DOHH2 (cell line): ENCODE data around the gene PROX2.

Experiments
- H3F3A ChIP-seq: fragments of 200-600 bp; sonication (generic), shearing (Covaris generic); 2 replicates; pipeline ENCODE4 v1.6.0; 2016; ENCODE audit warnings: antibody characterized with exemption, mild to moderate bottlenecking; ENCODE audit not compliant: control insufficient read depth, insufficient read depth
- H3K27ac ChIP-seq: fragments of 200-600 bp; sonication (generic); 2 replicates; pipeline ENCODE4 v1.5.1; 2014; ENCODE audit warnings: low read depth, mild to moderate bottlenecking, low read length, moderate library complexity
- H3K27me3 ChIP-seq: fragments of 200-600 bp; sonication (generic); 2 replicates; pipeline ENCODE4 v1.6.1; 2014; ENCODE audit warnings: mild to moderate bottlenecking, low read length, mixed read lengths; ENCODE audit not compliant: control insufficient read depth
- H3K36me3 ChIP-seq: fragments of 200-600 bp; sonication (generic); 2 replicates; pipeline ENCODE4 v1.6.1; 2014; ENCODE audit warnings: mild to moderate bottlenecking, low read length, moderate library complexity, mixed read lengths; ENCODE audit not compliant: control insufficient read depth
- H3K4me1 ChIP-seq: fragments of 200-600 bp; sonication (generic); 2 replicates; pipeline ENCODE4 v1.6.1; 2014; ENCODE audit warnings: mild to moderate bottlenecking, low read length, mixed read lengths; ENCODE audit not compliant: control insufficient read depth
- H3K4me2 ChIP-seq: fragments of 200-600 bp; sonication (generic); 2 replicates; pipeline ENCODE4 v1.6.0; 2014; ENCODE audit warnings: mild to moderate bottlenecking, low read length, moderate library complexity
- H3K4me3 ChIP-seq: fragments of 200-600 bp; sonication (generic); 2 replicates; pipeline ENCODE4 v1.5.1; 2014; ENCODE audit warnings: mild to moderate bottlenecking, low read length, mixed read lengths
- H3K79me2 ChIP-seq: fragments of 200-600 bp; sonication (generic); 2 replicates; pipeline ENCODE4 v1.6.1; 2014; ENCODE audit warnings: mild to moderate bottlenecking, low read length, mixed read lengths; ENCODE audit not compliant: control insufficient read depth
- H3K9me2 ChIP-seq: fragments of 200-600 bp; sonication (generic); replicated peaks from 2 replicates; pipeline ENCODE4 v1.6.1; 2014; ENCODE audit warnings: mild to moderate bottlenecking, low read length, mixed read lengths; ENCODE audit not compliant: control insufficient read depth
- H3K9me3 ChIP-seq: fragments of 200-600 bp; sonication (generic); 2 replicates; pipeline ENCODE4 v1.6.1; 2014; ENCODE audit warnings: antibody characterized with exemption, low read length, mixed read lengths; ENCODE audit not compliant: control insufficient read depth, insufficient read depth
- H4K20me1 ChIP-seq: fragments of 200-600 bp; sonication (generic); 2 replicates; pipeline ENCODE4 v1.6.0; 2014; ENCODE audit warnings: low read depth, mild to moderate bottlenecking, antibody characterized with exemption, low read length, moderate library complexity; ENCODE audit not compliant: control insufficient read depth, insufficient read depth
- EZH2phosphoT487 ChIP-seq: fragments of 200-600 bp; sonication (generic); IDR thresholded peaks from 2 replicates; pipeline ENCODE4 v1.6.1; 2017; ENCODE audit warnings: borderline replicate concordance, mild to moderate bottlenecking, antibody characterized with exemption, low read length, moderate library complexity, mixed read lengths
- TF ChIP-seq, protein P1 (sequence below): fragments of 200-600 bp; sonication (generic); IDR thresholded peaks from one replicate; pipeline ENCODE4 v1.5.1; 2014; ENCODE audit warnings: antibody characterized with exemption, mild to moderate bottlenecking, low read depth, low read length; ENCODE audit not compliant: poor library complexity, severe bottlenecking

Gene PROX2

DNA sequence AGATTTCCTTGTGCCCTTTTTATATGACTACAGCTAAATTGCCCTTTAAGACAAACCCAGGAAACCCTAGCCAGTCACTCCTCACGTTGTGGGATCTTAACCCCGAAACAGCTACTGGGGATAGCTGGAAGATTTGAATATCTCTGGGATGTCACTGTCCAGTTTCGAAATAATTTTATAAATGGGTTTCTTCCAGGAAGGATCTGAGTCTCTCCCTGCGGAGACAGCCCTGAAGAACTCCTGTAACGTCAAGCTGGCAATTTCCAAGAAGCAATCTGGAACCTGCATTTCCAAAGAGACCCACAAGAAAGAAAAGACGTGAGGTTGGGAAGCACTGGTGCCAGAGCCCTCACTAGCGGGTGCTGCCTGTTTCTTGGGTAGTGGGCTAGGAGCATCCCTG lies 20.9 kb downstream of the PROX2 start:
- Histone ChIP-seq H3K9me2 (no peaks in the 10 kb centered on the region), H3F3A (0 out of 2 replicates have a peak, but pooled peaks cover 4% of the 10 kb centered on the region), H3K27me3 (no peaks in the 10 kb centered on the region), H3K9me3 (no peaks in the 10 kb centered on the region), H3K36me3 (no peaks in the 10 kb centered on the region; the same call in 1 of the 2 replicates), H3K27ac (no peak overlapping the region), H4K20me1 (no peaks in the 10 kb centered on the region), H3K4me2 (no peak overlapping the region), H3K4me1 (peaks cover 11% of the 10 kb centered on the region), H3K4me3 (no peak overlapping the region), H3K79me2 (no peaks in the 10 kb centered on the region)
- no peak for TF ChIP-seq EZH2phosphoT487
- TF ChIP-seq, protein P1, sequence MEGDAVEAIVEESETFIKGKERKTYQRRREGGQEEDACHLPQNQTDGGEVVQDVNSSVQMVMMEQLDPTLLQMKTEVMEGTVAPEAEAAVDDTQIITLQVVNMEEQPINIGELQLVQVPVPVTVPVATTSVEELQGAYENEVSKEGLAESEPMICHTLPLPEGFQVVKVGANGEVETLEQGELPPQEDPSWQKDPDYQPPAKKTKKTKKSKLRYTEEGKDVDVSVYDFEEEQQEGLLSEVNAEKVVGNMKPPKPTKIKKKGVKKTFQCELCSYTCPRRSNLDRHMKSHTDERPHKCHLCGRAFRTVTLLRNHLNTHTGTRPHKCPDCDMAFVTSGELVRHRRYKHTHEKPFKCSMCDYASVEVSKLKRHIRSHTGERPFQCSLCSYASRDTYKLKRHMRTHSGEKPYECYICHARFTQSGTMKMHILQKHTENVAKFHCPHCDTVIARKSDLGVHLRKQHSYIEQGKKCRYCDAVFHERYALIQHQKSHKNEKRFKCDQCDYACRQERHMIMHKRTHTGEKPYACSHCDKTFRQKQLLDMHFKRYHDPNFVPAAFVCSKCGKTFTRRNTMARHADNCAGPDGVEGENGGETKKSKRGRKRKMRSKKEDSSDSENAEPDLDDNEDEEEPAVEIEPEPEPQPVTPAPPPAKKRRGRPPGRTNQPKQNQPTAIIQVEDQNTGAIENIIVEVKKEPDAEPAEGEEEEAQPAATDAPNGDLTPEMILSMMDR: no peak

DNA sequence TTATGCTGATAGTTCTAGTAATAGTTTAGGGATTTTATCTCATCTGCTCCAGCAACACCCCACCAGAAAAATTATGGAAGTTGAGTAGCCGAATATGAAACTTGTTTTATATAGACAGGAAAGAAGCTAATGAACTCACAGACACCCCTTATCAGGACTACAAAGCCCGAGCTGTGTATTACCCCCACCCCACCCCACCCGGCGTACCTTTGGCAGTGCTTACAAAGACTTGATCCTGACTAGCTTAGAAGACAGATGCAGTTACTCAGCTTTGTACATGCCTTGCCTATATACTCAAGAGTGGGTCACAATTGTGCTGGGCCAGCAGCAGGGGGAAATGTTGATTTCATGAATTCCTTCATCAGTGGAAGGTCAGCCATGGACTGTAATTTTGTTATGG lies 22.4 kb downstream of the PROX2 start:
- Histone ChIP-seq H3K4me1 (peaks cover 11% of the 10 kb centered on the region), H3K4me3 (no peak overlapping the region), H3K27ac (no peak overlapping the region)

DNA sequence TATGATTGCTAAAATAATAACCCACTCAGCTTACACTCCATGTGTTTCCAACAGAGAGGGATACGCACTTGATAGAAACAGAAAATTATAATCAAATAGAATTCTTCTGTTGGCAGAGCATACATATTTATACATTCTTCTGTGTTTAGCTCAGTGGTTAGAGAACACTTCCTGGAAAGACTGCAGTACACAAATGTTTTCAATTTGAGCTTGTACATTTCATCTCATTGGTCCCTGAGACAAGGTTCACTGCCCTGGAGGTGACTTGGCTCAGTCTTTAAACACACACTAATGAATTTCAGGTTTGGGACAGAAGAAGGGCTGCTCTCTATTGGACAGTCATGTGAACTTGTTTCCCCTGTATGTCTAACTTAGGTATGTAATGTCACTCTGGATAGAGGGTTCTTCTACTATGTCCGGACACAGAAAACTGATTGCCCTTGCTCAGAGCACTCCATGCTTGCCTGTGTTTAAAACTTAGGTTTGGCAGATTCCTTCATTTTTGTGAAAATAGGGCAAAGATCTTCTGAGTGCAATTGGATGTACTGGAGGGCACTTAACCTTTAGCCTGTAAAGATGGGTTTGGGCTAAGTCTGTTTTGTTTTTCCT lies 22.9 kb downstream of the PROX2 start:
- no peaks in the 10 kb centered on the region; the same call in 1 of the 2 replicates for H3K36me3 ChIP-seq
- no peak for TF ChIP-seq EZH2phosphoT487
- TF ChIP-seq, protein P1: no peak
- no peak overlapping the region for H3K4me2 ChIP-seq
- no peaks in the 10 kb centered on the region for H3K79me2 ChIP-seq
- no peak overlapping the region for H3K27ac ChIP-seq
- no peaks in the 10 kb centered on the region for H3K27me3 ChIP-seq
- 0 out of 2 replicates have a peak, but pooled peaks cover 4% of the 10 kb centered on the region for H3F3A ChIP-seq
- no peaks in the 10 kb centered on the region for H3K9me2 ChIP-seq
- no peaks in the 10 kb centered on the region for H3K9me3 ChIP-seq
- H4K20me1 ChIP-seq: no peaks in the 10 kb centered on the region
- H3K4me1 ChIP-seq: peaks cover 11% of the 10 kb centered on the region
- H3K4me3 ChIP-seq: no peak overlapping the region

More for the DNA sequence above, 22.4 kb downstream of the PROX2 start:
- no peaks in the 10 kb centered on the region for H3K9me2 ChIP-seq
- H3K79me2 ChIP-seq: no peaks in the 10 kb centered on the region
- no peaks in the 10 kb centered on the region for H3K27me3 ChIP-seq
- H3K4me2 ChIP-seq: no peak overlapping the region
- 0 out of 2 replicates have a peak, but pooled peaks cover 4% of the 10 kb centered on the region for H3F3A ChIP-seq
- no peaks in the 10 kb centered on the region for H4K20me1 ChIP-seq
- no peaks in the 10 kb centered on the region; the same call in 1 of the 2 replicates for H3K36me3 ChIP-seq
- no peaks in the 10 kb centered on the region for H3K9me3 ChIP-seq
- TF ChIP-seq, protein P1: no peak
- no peak for TF ChIP-seq EZH2phosphoT487
